ENCODE measurements around the gene TCF7L2. TPM values are rescaled to one million over a fixed set of nuclear protein-coding genes. Genes with fewer than 3 reads are reported as not detected.

The TCF7L2 gene
- total and polyA plus RNA-seq, 4 donors, result 9.1 to 32.3 (median 21.4) TPM

DNA sequence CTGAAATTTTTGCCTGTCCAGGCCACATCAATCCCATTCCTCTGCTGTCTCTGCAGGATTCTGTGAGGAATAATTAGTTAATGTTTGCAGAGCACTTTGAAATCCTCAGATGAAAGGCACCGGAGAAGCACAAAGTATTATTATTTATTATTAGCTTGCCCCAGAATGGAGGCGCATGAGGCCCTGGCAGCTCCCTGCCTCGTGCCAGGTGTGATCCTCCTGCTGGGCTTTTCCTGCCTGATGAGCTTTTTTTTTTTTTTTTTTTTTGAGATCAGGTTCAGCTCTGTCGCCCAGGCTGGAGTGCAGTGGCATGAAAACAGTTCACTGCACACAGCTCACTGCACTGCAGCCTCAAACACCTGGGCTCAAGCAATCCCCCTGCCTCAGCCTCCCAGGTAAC lies 65.2 kb downstream of the TCF7L2 start:
- no peak overlapping the region for H3K27ac ChIP-seq (ENCODE audit: low read depth in 1 of 2, low read length in 1 of 2)
- DNase-seq (no peak), ATAC-seq (ENCODE audit: insufficient read depth, low FRiP score) (no peak)
- TF ChIP-seq, protein P1, sequence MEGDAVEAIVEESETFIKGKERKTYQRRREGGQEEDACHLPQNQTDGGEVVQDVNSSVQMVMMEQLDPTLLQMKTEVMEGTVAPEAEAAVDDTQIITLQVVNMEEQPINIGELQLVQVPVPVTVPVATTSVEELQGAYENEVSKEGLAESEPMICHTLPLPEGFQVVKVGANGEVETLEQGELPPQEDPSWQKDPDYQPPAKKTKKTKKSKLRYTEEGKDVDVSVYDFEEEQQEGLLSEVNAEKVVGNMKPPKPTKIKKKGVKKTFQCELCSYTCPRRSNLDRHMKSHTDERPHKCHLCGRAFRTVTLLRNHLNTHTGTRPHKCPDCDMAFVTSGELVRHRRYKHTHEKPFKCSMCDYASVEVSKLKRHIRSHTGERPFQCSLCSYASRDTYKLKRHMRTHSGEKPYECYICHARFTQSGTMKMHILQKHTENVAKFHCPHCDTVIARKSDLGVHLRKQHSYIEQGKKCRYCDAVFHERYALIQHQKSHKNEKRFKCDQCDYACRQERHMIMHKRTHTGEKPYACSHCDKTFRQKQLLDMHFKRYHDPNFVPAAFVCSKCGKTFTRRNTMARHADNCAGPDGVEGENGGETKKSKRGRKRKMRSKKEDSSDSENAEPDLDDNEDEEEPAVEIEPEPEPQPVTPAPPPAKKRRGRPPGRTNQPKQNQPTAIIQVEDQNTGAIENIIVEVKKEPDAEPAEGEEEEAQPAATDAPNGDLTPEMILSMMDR (IDR thresholded peaks at IDR 0.05; ENCODE audit: control extremely low read depth, extremely low read depth), result no peak
- H3K4me1 ChIP-seq (ENCODE audit: control insufficient read depth in 5 of 5, insufficient read depth in 5 of 5, low read length in 5 of 5), result peaks cover 5 to 16% (median 10%) of the 10 kb centered on the region in 5 donors
- no peaks in the 10 kb centered on the region for H3K9me3 ChIP-seq (ENCODE audit: control insufficient read depth in 4 of 4, insufficient read depth in 3 of 4, low read length in 3 of 4)
- no peak overlapping the region for H3K9ac ChIP-seq (ENCODE audit: insufficient read depth in 1 of 2, low read length in 2 of 2)
- no peak overlapping the region for H3K4me3 ChIP-seq
- WGBS, 2 donors, result 69 to 92% methylated on average over 4 of the region's 4 CpGs
- H3K27me3 ChIP-seq (ENCODE audit: control insufficient read depth in 3 of 3, insufficient read depth in 3 of 3, low read length in 2 of 3), result no peaks in the 10 kb centered on the region
- H3K36me3 ChIP-seq (ENCODE audit: control insufficient read depth in 4 of 4, insufficient read depth in 4 of 4, low read length in 4 of 4), result peaks cover 0 to 2% (median 1%) of the 10 kb centered on the region in 4 donors

DNA sequence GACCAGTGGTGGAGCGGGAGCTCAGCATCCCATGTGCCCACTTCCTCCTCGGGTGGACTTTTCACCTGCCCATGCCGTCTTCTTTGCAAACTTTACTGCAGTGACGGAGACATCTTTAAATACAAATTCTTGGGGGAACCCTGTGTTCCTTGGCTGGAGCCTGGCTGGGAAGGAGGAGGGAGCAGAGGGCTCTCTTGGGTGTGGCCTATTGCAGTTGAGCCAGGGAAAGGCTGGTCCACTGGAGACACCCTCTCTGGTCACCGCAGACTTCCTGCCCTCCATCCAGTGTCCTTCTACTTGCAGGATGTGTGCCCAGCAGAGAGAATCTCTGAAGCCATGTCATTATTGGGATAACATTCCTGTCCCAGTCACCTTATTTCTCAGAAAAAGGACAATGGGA lies 67.3 kb downstream of the TCF7L2 start:
- Histone ChIP-seq H3K36me3 (ENCODE audit: control insufficient read depth in 4 of 4, insufficient read depth in 4 of 4, low read length in 4 of 4) (peaks cover 0 to 2% (median 1%) of the 10 kb centered on the region in 4 donors), H3K27ac (ENCODE audit: low read depth in 1 of 2, low read length in 1 of 2) (no peak overlapping the region), H3K9ac (ENCODE audit: insufficient read depth in 1 of 2, low read length in 2 of 2) (no peak overlapping the region), H3K4me1 (ENCODE audit: control insufficient read depth in 5 of 5, insufficient read depth in 5 of 5, low read length in 5 of 5) (peaks cover 13 to 29% (median 25%) of the 10 kb centered on the region in 5 donors), H3K27me3 (ENCODE audit: control insufficient read depth in 3 of 3, insufficient read depth in 3 of 3, low read length in 2 of 3) (no peaks in the 10 kb centered on the region), H3K4me3 (no peak overlapping the region), H3K9me3 (ENCODE audit: control insufficient read depth in 4 of 4, insufficient read depth in 3 of 4, low read length in 3 of 4) (no peaks in the 10 kb centered on the region)
- ATAC-seq (ENCODE audit: insufficient read depth, low FRiP score) (no peak), DNase-seq (no peak)
- 73 to 83% methylated on average over 5 of the region's 5 CpGs for WGBS, 2 donors
- TF ChIP-seq, protein P1 (IDR thresholded peaks at IDR 0.05; ENCODE audit: control extremely low read depth, extremely low read depth), result no peak

DNA sequence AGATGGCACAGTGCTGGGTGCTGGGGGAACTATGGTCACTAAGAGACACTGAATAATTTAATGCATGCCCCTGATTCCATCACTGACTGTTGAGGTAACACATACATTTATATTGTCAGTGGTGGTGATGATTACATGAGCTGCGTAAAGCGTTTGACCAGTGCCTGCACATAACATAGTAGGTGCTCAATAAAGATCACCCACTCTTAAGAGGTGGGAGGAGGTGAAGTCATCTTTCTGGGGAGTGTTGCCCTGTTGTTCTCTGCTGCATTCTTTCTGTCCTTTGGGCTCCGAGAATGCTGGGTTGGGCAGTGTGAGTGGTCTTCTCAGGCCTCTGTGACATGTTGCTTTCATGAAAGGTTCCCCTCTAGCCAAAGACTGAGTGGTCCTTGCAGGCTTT lies 68.0 kb downstream of the TCF7L2 start:
- ATAC-seq (ENCODE audit: insufficient read depth, low FRiP score) (no peak), DNase-seq (no peak)
- Histone ChIP-seq H3K4me1 (ENCODE audit: control insufficient read depth in 5 of 5, insufficient read depth in 5 of 5, low read length in 5 of 5) (peaks cover 13 to 30% (median 25%) of the 10 kb centered on the region in 5 donors), H3K9me3 (ENCODE audit: control insufficient read depth in 4 of 4, insufficient read depth in 3 of 4, low read length in 3 of 4) (no peaks in the 10 kb centered on the region), H3K36me3 (ENCODE audit: control insufficient read depth in 4 of 4, insufficient read depth in 4 of 4, low read length in 4 of 4) (peaks cover 0 to 2% (median 1%) of the 10 kb centered on the region in 4 donors), H3K27me3 (ENCODE audit: control insufficient read depth in 3 of 3, insufficient read depth in 3 of 3, low read length in 2 of 3) (no peaks in the 10 kb centered on the region), H3K9ac (ENCODE audit: insufficient read depth in 1 of 2, low read length in 2 of 2) (no peak overlapping the region), H3K27ac (ENCODE audit: low read depth in 1 of 2, low read length in 1 of 2) (no peak overlapping the region), H3K4me3 (no peak overlapping the region)
- TF ChIP-seq, protein P1 (IDR thresholded peaks at IDR 0.05; ENCODE audit: control extremely low read depth, extremely low read depth), result no peak
- 92 to 94% methylated on average over 3 of the region's 3 CpGs for WGBS, 2 donors

DNA sequence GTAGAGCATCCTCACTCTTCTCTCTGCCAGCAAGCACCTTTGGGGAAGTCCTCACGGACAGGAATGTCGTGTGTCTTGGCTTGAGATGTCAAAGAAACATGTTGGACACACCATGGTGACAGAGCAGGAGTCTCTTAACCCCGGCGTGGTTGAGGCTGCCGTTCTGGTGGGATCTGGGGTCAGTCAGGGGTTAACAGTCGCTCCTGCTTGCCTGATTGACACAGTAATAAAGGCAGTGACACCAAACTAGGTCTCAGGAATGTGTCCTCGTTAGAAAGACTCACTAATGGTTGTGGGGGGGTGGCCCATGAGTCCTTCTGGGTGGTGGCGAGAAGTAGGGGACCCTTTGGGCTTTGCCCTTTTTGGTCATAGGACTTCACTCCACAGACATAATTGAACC lies 69.0 kb downstream of the TCF7L2 start:
- peak overlapping the region in 1 of 2 donors; percentile 51 for H3K27ac ChIP-seq (ENCODE audit: low read depth in 1 of 2, low read length in 1 of 2)
- no peak overlapping the region for H3K4me3 ChIP-seq
- ATAC-seq (ENCODE audit: insufficient read depth, low FRiP score), result no peak
- no peaks in the 10 kb centered on the region for H3K27me3 ChIP-seq (ENCODE audit: control insufficient read depth in 3 of 3, insufficient read depth in 3 of 3, low read length in 2 of 3)
- TF ChIP-seq, protein P1 (IDR thresholded peaks at IDR 0.05; ENCODE audit: control extremely low read depth, extremely low read depth), result no peak
- H3K9me3 ChIP-seq (ENCODE audit: control insufficient read depth in 4 of 4, insufficient read depth in 3 of 4, low read length in 3 of 4), result no peaks in the 10 kb centered on the region
- DNase-seq, result no peak
- 79 to 85% methylated on average over 8 of the region's 8 CpGs for WGBS, 2 donors
- H3K4me1 ChIP-seq (ENCODE audit: control insufficient read depth in 5 of 5, insufficient read depth in 5 of 5, low read length in 5 of 5), result peaks cover 13 to 32% (median 25%) of the 10 kb centered on the region in 5 donors
- H3K36me3 ChIP-seq (ENCODE audit: control insufficient read depth in 4 of 4, insufficient read depth in 4 of 4, low read length in 4 of 4), result peaks cover 0 to 2% (median 0%) of the 10 kb centered on the region in 4 donors
- no peak overlapping the region for H3K9ac ChIP-seq (ENCODE audit: insufficient read depth in 1 of 2, low read length in 2 of 2)
